ENCODE results near the gene FAM120AOS. TPM values are rescaled to one million over a fixed set of nuclear protein-coding genes. Genes with fewer than 3 reads are reported as not detected.
A peak's percentile ranks its signal among the peaks of the same experiment; 100 is the strongest.

The FAM120AOS gene
- total RNA-seq, 1 experiment from 2014 or later = 31.2 TPM

- TF ChIP-seq REST (IDR thresholded peaks at IDR 0.05; ENCODE audit: low read depth) (no peak), SIN3A (IDR thresholded peaks at IDR 0.05; ENCODE audit: low read depth) (no peak), ATF3 (IDR thresholded peaks at IDR 0.05) (no peak), SRF (IDR thresholded peaks at IDR 0.05; ENCODE audit: low read depth) (no peak), TCF7L2 (IDR thresholded peaks at IDR 0.05; ENCODE audit: borderline replicate concordance, extremely low read depth, insufficient read depth, insufficient read length) (no peak)
- TF ChIP-seq, protein P1, sequence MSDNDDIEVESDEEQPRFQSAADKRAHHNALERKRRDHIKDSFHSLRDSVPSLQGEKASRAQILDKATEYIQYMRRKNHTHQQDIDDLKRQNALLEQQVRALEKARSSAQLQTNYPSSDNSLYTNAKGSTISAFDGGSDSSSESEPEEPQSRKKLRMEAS (IDR thresholded peaks at IDR 0.05) = no peak
Observed at GRCh38 chr9:93467462-93467861, 14.1 kb upstream of the FAM120AOS start (continued).

GRCh38 chr9:93467062-93467416 is 13.7 kb upstream of the FAM120AOS start:
- H3K36me3 ChIP-seq (ENCODE audit: control insufficient read depth in 1 of 2, insufficient read depth in 2 of 2, low read length in 2 of 2) = peaks cover 0 to 8% of the 10 kb centered on the region in 2 experiments; a peak in 1 of 4 replicates
- ChIA-PET RAD21 (ENCODE audit: low non-redundant PET in 1 of 2, low total read pairs in 2 of 2, uncharacterized antibody in 2 of 2, unreplicated experiment in 2 of 2) (no interaction called here), POLR2A (no interaction called here), CTCF (no interaction called here)
- H3K9me2 ChIP-seq (ENCODE audit: insufficient read depth) = no peaks in the 10 kb centered on the region
- TF ChIP-seq CTCF (IDR thresholded peaks at IDR 0.05 in 2 of 3, conservative IDR thresholded peaks at IDR 0.05 in 1 of 3; ENCODE audit: borderline replicate concordance in 1 of 3, insufficient read depth in 1 of 3, low read depth in 2 of 3, low read length in 2 of 3) (no peak), SRF (IDR thresholded peaks at IDR 0.05; ENCODE audit: low read depth) (no peak)
- H3K4me1 ChIP-seq (ENCODE audit: control insufficient read depth in 1 of 2, insufficient read depth in 2 of 2, low read length in 2 of 2) = peaks cover 12 to 20% of the 10 kb centered on the region in 2 experiments
- H3K27me3 ChIP-seq (ENCODE audit: insufficient read depth, low read length) = no peaks in the 10 kb centered on the region
- H4K20me1 ChIP-seq (ENCODE audit: insufficient read depth) = peaks cover 29% of the 10 kb centered on the region; the same call in 1 of the 2 replicates
- H3K9me3 ChIP-seq (ENCODE audit: control insufficient read depth in 1 of 2, insufficient read depth in 1 of 2, low read depth in 1 of 2, low read length in 2 of 2) = no peaks in the 10 kb centered on the region
- no peak overlapping the region for H3K9ac ChIP-seq (ENCODE audit: low read length)
- H3K4me2 ChIP-seq (ENCODE audit: low read length) = 0 out of 2 replicates have a peak overlapping the region, but pooled peaks have one; percentile 12
- no peak overlapping the region for H2AFZ ChIP-seq (ENCODE audit: low read depth, low read length, poor library complexity, severe bottlenecking)
- intact Hi-C loops (cut with micrococcal nuclease) = no loop called here
- no peak for ATAC-seq
- H3K79me2 ChIP-seq (ENCODE audit: insufficient read depth, low read length) = peaks cover 100% of the 10 kb centered on the region
- no TSS peak for BruUV-seq (replicated peaks)
- no peak overlapping the region for H3K27ac ChIP-seq (ENCODE audit: low read depth, low read length)
- H3K4me3 ChIP-seq (replicated peaks in 1 of 2; ENCODE audit: low read depth in 1 of 2, low read length in 2 of 2) = no peak overlapping the region
- DNase-seq (ENCODE audit: low read depth, low spot score) = no peak

All from HCT116 (cell line).